Natural killer cell (primary cell): Measurements from ENCODE around the gene HPCAL4. TPM values are rescaled to one million over a fixed set of nuclear protein-coding genes. Genes with fewer than 3 reads are reported as not detected.

Source experiments
- ATAC-seq, 3 donors: fragments of 150-1000 bp in 2 of 3; fragments of 200-7000 bp in 1 of 3; cut with Tn5 transposase; 1 replicate in 1 of 3; 2 replicates in 2 of 3; pipeline ENCODE4 v1.10.0; 2021; ENCODE audit warnings: mild to moderate bottlenecking in 2 of 3, moderate library complexity in 2 of 3
- DNase-seq, 2 donors: peaks; one replicate each; pipeline versions ENCODE4 v3.0.0 to v3.0.0-alpha.2; 2013 to 2021; ENCODE audit warnings: mixed read lengths in 1 of 2
- H3K27ac ChIP-seq: one replicate; pipeline ENCODE4 v1.5.1; 2013; ENCODE audit warnings: mild to moderate bottlenecking, low read length
- H3K27me3 ChIP-seq: one replicate; pipeline ENCODE4 v1.6.1; 2013; ENCODE audit warnings: low read length; ENCODE audit not compliant: control insufficient read depth, insufficient read depth
- H3K36me3 ChIP-seq: one replicate; pipeline ENCODE4 v1.6.1; 2013; ENCODE audit warnings: low read length; ENCODE audit not compliant: control insufficient read depth, insufficient read depth
- H3K4me1 ChIP-seq: one replicate; pipeline ENCODE4 v1.6.1; 2013; ENCODE audit warnings: low read length; ENCODE audit not compliant: control insufficient read depth, insufficient read depth
- H3K4me3 ChIP-seq: one replicate; pipeline ENCODE4 v1.5.1; 2013; ENCODE audit warnings: low read length
- H3K9me3 ChIP-seq: one replicate; pipeline ENCODE4 v1.6.1; 2013; ENCODE audit warnings: low read length; ENCODE audit not compliant: control insufficient read depth, insufficient read depth
- H3K27ac Mint-ChIP-seq, 2 donors: one replicate each; pipeline ENCODE4 v1.8.0; 2022; ENCODE audit warnings: mild to moderate bottlenecking in 2 of 2, mixed read lengths in 2 of 2, moderate library complexity in 1 of 2
- H3K27me3 Mint-ChIP-seq, 2 donors: one replicate each; pipeline ENCODE4 v1.8.0; 2022; ENCODE audit warnings: low read depth in 2 of 2, mixed read lengths in 2 of 2
- H3K36me3 Mint-ChIP-seq: one replicate; pipeline ENCODE4 v1.8.0; 2022; ENCODE audit warnings: mixed read lengths
- H3K4me1 Mint-ChIP-seq, 2 donors: one replicate each; pipeline ENCODE4 v1.8.0; 2022; ENCODE audit warnings: mixed read lengths in 2 of 2
- H3K4me3 Mint-ChIP-seq: one replicate; pipeline ENCODE4 v1.8.0; 2022; ENCODE audit warnings: mild to moderate bottlenecking, moderate library complexity, mixed read lengths
- H3K9me3 Mint-ChIP-seq, 2 donors: one replicate each; pipeline ENCODE4 v1.8.0; 2022; ENCODE audit warnings: mixed read lengths in 2 of 2
- WGBS: methylation state at CpG from one replicate; pipeline ENCODE4 v1.1.7; 2013; ENCODE audit warnings: missing lambda C conversion rate; ENCODE audit not compliant: insufficient coverage; 5-methylcytosine and 5-hydroxymethylcytosine counted together
- intact Hi-C: fragments of 100-400 bp; cut with micrococcal nuclease; formaldehyde crosslinking; loops from one replicate; pipeline ENCODE4 v1.14.2; 2022
- total RNA-seq, 4 donors: library from RNA; stranded (reverse); fragments of 120-200 nt in 1 of 4; gene quantifications; one replicate each; pipeline versions ENCODE4 v1.2.3 to v1.2.4, GENCODE V29; 2013 to 2022
- TF ChIP-seq, protein P1 (sequence below): fragments of 200-600 bp; IDR thresholded peaks from one replicate; pipeline ENCODE4 v1.8.0; 2022; ENCODE audit warnings: antibody characterized with exemption

The HPCAL4 gene
- total RNA-seq, 3 donors from 2014 or later (not counting 1 experiment from before 2014, with no cell fraction given): 0.78 to 1.6 (median 1.3) TPM

DNA sequence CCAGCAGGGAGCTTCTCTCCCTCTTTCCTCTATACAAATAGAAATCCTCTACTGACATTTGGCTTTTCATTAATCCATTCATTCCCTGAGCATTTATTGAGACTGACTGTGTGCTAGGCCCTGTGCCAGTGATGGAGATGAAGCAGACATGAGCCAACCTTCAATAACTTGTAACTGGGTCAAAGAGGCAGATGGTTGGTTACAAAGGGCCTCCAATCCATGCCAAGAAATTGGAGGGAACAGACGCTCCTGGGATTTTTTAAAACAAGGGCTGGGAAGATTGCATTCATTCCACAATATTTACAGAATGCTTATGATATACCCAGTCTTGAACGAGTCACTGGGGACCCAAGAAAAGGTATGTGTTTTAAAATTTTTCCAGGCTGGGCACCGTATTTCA lies 6.2 kb downstream of the HPCAL4 start:
- Mint-ChIP-seq H3K4me1 (peaks cover 5 to 8% of the 10 kb centered on the region in 2 donors), H3K36me3 (no peaks in the 10 kb centered on the region), H3K9me3 (no peaks in the 10 kb centered on the region), H3K27ac (peak overlapping the region in 1 of 2 donors; percentile 62), H3K27me3 (peaks cover 48 to 61% of the 10 kb centered on the region in 2 donors), H3K4me3 (peak overlapping the region; percentile 49)
- Histone ChIP-seq H3K36me3 (no peaks in the 10 kb centered on the region), H3K4me1 (peaks cover 11% of the 10 kb centered on the region), H3K9me3 (no peaks in the 10 kb centered on the region), H3K4me3 (no peak overlapping the region), H3K27me3 (peaks cover 17% of the 10 kb centered on the region), H3K27ac (no peak overlapping the region)
- ATAC-seq (no peak), DNase-seq (no peak)
- TF ChIP-seq, protein P1, sequence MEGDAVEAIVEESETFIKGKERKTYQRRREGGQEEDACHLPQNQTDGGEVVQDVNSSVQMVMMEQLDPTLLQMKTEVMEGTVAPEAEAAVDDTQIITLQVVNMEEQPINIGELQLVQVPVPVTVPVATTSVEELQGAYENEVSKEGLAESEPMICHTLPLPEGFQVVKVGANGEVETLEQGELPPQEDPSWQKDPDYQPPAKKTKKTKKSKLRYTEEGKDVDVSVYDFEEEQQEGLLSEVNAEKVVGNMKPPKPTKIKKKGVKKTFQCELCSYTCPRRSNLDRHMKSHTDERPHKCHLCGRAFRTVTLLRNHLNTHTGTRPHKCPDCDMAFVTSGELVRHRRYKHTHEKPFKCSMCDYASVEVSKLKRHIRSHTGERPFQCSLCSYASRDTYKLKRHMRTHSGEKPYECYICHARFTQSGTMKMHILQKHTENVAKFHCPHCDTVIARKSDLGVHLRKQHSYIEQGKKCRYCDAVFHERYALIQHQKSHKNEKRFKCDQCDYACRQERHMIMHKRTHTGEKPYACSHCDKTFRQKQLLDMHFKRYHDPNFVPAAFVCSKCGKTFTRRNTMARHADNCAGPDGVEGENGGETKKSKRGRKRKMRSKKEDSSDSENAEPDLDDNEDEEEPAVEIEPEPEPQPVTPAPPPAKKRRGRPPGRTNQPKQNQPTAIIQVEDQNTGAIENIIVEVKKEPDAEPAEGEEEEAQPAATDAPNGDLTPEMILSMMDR: no peak
- intact Hi-C loops: no loop called here
- 92% methylated on average over 3 of the region's 3 CpGs for WGBS

DNA sequence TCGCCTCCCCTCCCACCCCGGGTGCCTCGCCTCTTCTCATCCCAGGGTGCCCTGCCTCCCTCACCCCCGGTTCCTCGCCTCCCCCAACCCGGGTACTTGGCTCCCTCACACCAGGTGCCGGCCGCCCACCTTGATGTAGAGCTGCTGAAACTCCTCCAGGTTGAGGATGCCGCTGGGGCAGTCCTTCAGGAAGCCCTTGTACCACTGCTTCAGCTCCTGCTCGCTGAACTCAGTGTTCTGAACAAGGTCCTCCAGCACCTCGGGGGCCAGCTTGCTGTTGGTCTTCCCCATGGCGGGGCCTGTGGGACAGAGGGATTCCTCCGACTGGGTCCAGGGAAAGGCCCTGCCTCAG lies 6.9 kb downstream of the HPCAL4 start:
- 66% methylated on average over 12 of the region's 13 CpGs for WGBS
- ATAC-seq: no peak
- TF ChIP-seq, protein P1: no peak

DNA sequence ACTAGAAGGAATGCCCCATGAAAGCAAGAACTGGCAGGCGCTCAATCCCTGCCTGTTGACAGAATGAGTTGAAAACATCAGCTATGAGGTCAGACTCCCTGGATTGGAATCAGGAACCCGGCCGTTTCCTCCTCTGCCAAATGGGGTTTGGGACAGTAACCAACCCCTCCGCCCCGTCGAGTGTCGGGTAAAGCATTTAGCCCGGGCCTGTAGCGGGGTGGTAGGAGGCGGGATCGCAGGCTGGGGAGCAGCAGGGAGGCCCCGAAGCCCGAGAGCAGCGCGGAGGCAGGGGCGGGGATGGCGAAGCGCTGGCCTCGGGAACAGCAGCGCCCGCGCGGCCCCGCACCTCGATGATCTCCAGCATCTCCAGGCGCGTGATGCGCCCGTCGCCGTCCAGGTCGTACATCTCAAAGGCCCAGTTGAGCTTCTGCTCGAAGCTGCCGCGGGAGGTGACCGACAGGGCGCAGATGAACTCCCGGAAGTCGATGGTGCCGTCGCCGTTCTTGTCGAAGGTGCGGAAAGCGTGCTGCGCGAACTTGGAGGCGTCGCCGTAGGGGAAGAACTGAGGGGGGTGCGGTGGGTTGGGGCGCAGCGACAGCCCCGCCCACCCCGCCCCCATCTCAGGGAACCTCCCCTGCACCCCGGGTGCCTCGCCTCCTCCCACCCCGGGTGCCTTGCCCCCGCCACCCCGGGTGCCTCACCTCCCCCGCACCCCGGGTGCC lies 7.5 kb downstream of the HPCAL4 start:
- WGBS: 20% methylated on average over 54 of the region's 62 CpGs
- Mint-ChIP-seq H3K27ac (no peak overlapping the region), H3K27me3 (peaks cover 40 to 49% of the 10 kb centered on the region in 2 donors), H3K9me3 (no peaks in the 10 kb centered on the region), H3K36me3 (no peaks in the 10 kb centered on the region), H3K4me1 (peaks cover 5 to 7% of the 10 kb centered on the region in 2 donors), H3K4me3 (no peak overlapping the region)
- peak in 1 of 2 donors; percentile 77 for DNase-seq
- Histone ChIP-seq H3K9me3 (no peaks in the 10 kb centered on the region), H3K4me1 (peaks cover 11% of the 10 kb centered on the region), H3K27ac (no peak overlapping the region), H3K27me3 (peaks cover 6% of the 10 kb centered on the region), H3K36me3 (no peaks in the 10 kb centered on the region), H3K4me3 (no peak overlapping the region)
- TF ChIP-seq, protein P1: no peak
- peak; percentile 44 to 80 (median 80) for ATAC-seq
- intact Hi-C loops: no loop called here

More for the DNA sequence above, 6.9 kb downstream of the HPCAL4 start:
- Mint-ChIP-seq H3K27ac (peak overlapping the region in 1 of 2 donors; percentile 62), H3K36me3 (no peaks in the 10 kb centered on the region), H3K4me1 (peaks cover 5 to 7% of the 10 kb centered on the region in 2 donors), H3K4me3 (peak overlapping the region; percentile 49), H3K27me3 (peaks cover 43 to 55% of the 10 kb centered on the region in 2 donors), H3K9me3 (no peaks in the 10 kb centered on the region)
- Histone ChIP-seq H3K36me3 (no peaks in the 10 kb centered on the region), H3K4me3 (no peak overlapping the region), H3K27ac (no peak overlapping the region), H3K9me3 (no peaks in the 10 kb centered on the region), H3K4me1 (peaks cover 11% of the 10 kb centered on the region), H3K27me3 (peaks cover 9% of the 10 kb centered on the region)
- intact Hi-C loops: no loop called here
- DNase-seq: no peak
